GM10266 (cell line): Measurements from ENCODE around the gene GRAMD1B.

Experiments
- DNase-seq: peaks from one replicate; pipeline ENCODE4 v3.0.0; 2012; ENCODE audit errors: extremely low spot score
- CTCF ChIP-seq: IDR thresholded peaks from 2 replicates; pipeline ENCODE4 v1.5.1; 2012; ENCODE audit warnings: mild to moderate bottlenecking, low read depth; ENCODE audit not compliant: control insufficient read depth, insufficient read depth; ENCODE audit errors: missing control alignments

GRAMD1B gene

GRCh38 chr11:123544631-123545375 is 114.7 kb downstream of the GRAMD1B start:
- no peak for DNase-seq
- no peak for TF ChIP-seq CTCF

GRCh38 chr11:123545726-123546270 is 115.7 kb downstream of the GRAMD1B start:
- TF ChIP-seq CTCF: no peak
- no peak for DNase-seq

DNA sequence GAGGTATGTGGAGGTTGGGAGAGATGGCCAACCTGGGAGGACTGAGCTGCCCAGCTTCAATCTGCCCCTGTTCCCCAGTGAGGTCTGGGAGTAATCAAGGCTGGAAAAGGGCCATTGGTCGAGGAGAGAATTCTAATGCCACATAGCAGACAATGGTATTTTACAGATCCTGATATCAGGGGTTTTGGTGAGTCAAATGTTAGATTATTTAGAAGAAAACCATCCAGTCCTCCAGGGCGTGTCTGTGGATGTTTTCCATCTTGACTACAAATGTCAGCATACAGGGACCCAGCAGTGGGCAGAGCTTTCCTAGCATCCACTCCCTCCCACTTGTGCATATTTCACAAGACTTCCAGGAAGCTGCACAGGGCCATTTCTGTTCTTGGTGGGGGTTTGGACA is 116.4 kb downstream of the GRAMD1B start:
- no peak for TF ChIP-seq CTCF
- DNase-seq: no peak

GRCh38 chr11:123547180-123547579 is 117.1 kb downstream of the GRAMD1B start:
- DNase-seq: peak; percentile 54
- TF ChIP-seq CTCF: no peak

- TF ChIP-seq CTCF: no peak
- DNase-seq: no peak
These were observed 118.7 kb downstream of the GRAMD1B start for GRCh38 chr11:123548774-123549173.

DNA sequence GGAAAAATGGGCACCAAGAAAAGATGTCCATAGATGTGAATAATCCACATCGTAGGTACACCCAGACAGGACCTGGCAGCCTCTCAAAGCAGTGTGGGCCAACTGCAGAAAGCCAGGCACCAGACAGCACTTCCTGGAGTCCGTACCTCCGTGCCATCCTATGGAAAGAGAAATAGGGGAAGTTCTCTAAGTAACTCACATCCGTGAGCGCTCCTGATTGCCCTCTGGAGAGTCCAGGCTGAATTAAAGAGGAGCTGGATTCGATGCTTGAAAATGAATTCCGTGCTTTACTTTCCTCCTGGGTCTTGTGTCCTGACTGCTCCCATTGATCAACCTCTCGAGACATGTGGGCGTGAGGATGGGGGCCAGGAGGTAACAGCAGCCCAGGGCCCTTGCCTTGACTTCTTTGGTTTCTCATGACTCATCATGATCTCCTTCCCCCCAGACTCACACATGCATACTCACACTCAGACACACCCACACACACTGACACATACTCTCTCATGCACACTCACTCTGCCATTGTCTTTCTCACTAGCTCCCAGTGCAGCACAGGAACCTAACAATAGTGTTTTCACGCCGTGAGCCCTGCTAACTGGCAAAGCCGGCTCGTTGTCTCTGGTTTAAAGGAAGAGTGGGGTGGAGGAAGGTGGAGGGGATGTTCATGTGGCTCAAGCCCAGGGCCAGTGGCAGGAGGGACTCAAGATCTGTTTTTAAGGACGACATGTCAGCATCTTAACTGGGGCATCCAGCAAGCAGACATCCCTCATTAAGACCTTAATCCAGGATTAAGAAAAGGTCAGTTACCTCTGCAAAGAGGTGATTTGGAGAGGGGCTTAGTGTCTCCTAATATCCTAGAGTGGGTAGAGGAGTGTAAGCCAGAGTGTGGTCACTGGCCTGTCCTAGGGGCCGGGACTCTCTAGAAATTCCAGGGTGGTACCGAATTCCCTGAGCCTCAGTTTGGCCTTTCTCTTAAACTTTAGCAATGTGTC is 120.2 kb downstream of the GRAMD1B start:
- no peak for TF ChIP-seq CTCF
- no peak for DNase-seq

GRCh38 chr11:123551079-123551478 is 121.0 kb downstream of the GRAMD1B start:
- TF ChIP-seq CTCF: no peak
- no peak for DNase-seq
